Measurements from ENCODE around the gene MGMT. TPM values are rescaled to one million over a fixed set of nuclear protein-coding genes. Genes with fewer than 3 reads are reported as not detected.

The MGMT gene
- total and polyA plus RNA-seq, 2 donors (not counting 1 experiment from before 2014, with no cell fraction given) = 1.9 to 29.1 TPM

DNA sequence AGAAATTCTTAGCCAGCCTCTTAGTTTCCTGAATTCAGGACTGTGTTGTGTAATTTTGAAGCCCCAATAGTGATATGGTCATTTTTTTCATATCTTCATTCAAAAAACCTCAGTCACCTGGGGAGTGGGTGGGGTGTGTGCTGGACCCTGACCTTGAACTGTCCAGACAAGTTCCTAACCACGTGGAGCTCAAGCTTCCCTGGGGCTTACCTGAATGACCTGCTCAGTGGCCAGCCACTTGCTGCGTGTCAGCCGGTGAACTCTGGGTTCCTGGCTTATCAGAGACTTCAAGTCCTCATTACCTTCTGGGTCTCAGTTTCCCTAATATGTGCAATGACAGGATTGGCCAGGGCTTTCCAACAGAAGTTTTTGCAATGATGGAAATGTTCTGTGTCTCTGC, 27.1 kb downstream of the MGMT start:
- H3K4me1 ChIP-seq (ENCODE audit: control insufficient read depth, extremely low read depth, insufficient read depth, low read length) = no peaks in the 10 kb centered on the region
- no peaks in the 10 kb centered on the region for H3K36me3 ChIP-seq (ENCODE audit: control insufficient read depth, insufficient read depth, low read length)
- H3K79me2 ChIP-seq (ENCODE audit: control insufficient read depth, insufficient read depth, low read length) = no peaks in the 10 kb centered on the region
- H2AFZ ChIP-seq (ENCODE audit: low read length) = no peak overlapping the region
- no peaks in the 10 kb centered on the region for H3K9me3 ChIP-seq (ENCODE audit: control insufficient read depth, insufficient read depth, low read depth, low read length)
- H3K27me3 ChIP-seq (ENCODE audit: control insufficient read depth, insufficient read depth, low read length) = no peaks in the 10 kb centered on the region
- TF ChIP-seq CTCF (conservative IDR thresholded peaks at IDR 0.05 in 1 of 2, IDR thresholded peaks at IDR 0.05 in 1 of 2; ENCODE audit: low read depth in 1 of 2, low read length in 2 of 2) = no peak
- no peak for TF ChIP-seq EZH2 (IDR thresholded peaks at IDR 0.05; ENCODE audit: low read length, missing control alignments)
- no peaks in the 10 kb centered on the region for H4K20me1 ChIP-seq (ENCODE audit: control insufficient read depth, extremely low read depth, insufficient read depth, low read length)
- DNase-seq (ENCODE audit: low read depth in 2 of 2) = no peak
- no peak overlapping the region for H3K9ac ChIP-seq (ENCODE audit: insufficient read depth, low read length)
- no peak overlapping the region for H3K4me2 ChIP-seq (ENCODE audit: extremely low read depth, insufficient read depth, low read length)
- no peak overlapping the region for H3K27ac ChIP-seq (ENCODE audit: insufficient read depth, low read length)
- no peak overlapping the region for H3K4me3 ChIP-seq (replicated peaks in 1 of 4; ENCODE audit: control extremely low read depth in 1 of 4, insufficient read depth in 1 of 4, low read depth in 3 of 4, low read length in 4 of 4)

GRCh38 chr10:129494740-129495139, 27.7 kb downstream of the MGMT start:
- Histone ChIP-seq H3K36me3 (ENCODE audit: control insufficient read depth, insufficient read depth, low read length) (no peaks in the 10 kb centered on the region), H3K9ac (ENCODE audit: insufficient read depth, low read length) (no peak overlapping the region)

DNA sequence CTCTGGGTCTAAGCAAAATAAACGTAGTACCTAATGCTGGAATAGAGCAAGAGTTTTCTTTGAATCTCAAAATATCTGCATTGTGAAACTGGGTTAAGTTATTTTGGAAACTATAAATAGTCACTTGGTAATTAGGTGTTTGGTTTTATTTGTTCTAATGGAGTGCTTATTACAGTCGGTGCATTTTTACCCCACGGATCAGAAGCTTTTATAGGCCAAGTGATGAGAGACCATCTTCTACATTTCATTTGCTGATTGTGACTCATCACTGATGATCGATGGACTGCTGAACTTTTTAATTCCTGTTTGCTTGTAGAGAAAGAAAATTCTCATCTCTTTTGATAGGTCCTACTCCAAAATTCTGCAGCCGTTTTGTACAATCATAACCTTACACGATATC, 28.2 kb downstream of the MGMT start:
- no peaks in the 10 kb centered on the region for H3K4me1 ChIP-seq (ENCODE audit: control insufficient read depth, extremely low read depth, insufficient read depth, low read length)
- no peak overlapping the region for H3K4me3 ChIP-seq (replicated peaks in 1 of 4; ENCODE audit: control extremely low read depth in 1 of 4, insufficient read depth in 1 of 4, low read depth in 3 of 4, low read length in 4 of 4)
- H3K9me3 ChIP-seq (ENCODE audit: control insufficient read depth, insufficient read depth, low read depth, low read length) = no peaks in the 10 kb centered on the region
- TF ChIP-seq EZH2 (IDR thresholded peaks at IDR 0.05; ENCODE audit: low read length, missing control alignments) (no peak), CTCF (conservative IDR thresholded peaks at IDR 0.05 in 1 of 2, IDR thresholded peaks at IDR 0.05 in 1 of 2; ENCODE audit: low read depth in 1 of 2, low read length in 2 of 2) (no peak)
- H3K27ac ChIP-seq (ENCODE audit: insufficient read depth, low read length) = no peak overlapping the region
- H3K79me2 ChIP-seq (ENCODE audit: control insufficient read depth, insufficient read depth, low read length) = no peaks in the 10 kb centered on the region
- H3K9ac ChIP-seq (ENCODE audit: insufficient read depth, low read length) = no peak overlapping the region
- H3K4me2 ChIP-seq (ENCODE audit: extremely low read depth, insufficient read depth, low read length) = no peak overlapping the region
- no peak for DNase-seq (ENCODE audit: low read depth in 2 of 2)
- H2AFZ ChIP-seq (ENCODE audit: low read length) = no peak overlapping the region
- H4K20me1 ChIP-seq (ENCODE audit: control insufficient read depth, extremely low read depth, insufficient read depth, low read length) = no peaks in the 10 kb centered on the region
- H3K36me3 ChIP-seq (ENCODE audit: control insufficient read depth, insufficient read depth, low read length) = no peaks in the 10 kb centered on the region
- no peaks in the 10 kb centered on the region for H3K27me3 ChIP-seq (ENCODE audit: control insufficient read depth, insufficient read depth, low read length)

More at GRCh38 chr10:129494740-129495139, 27.7 kb downstream of the MGMT start:
- Histone ChIP-seq H3K27me3 (ENCODE audit: control insufficient read depth, insufficient read depth, low read length) (no peaks in the 10 kb centered on the region), H3K9me3 (ENCODE audit: control insufficient read depth, insufficient read depth, low read depth, low read length) (no peaks in the 10 kb centered on the region), H3K27ac (ENCODE audit: insufficient read depth, low read length) (no peak overlapping the region), H3K4me1 (ENCODE audit: control insufficient read depth, extremely low read depth, insufficient read depth, low read length) (no peaks in the 10 kb centered on the region), H3K4me3 (replicated peaks in 1 of 4; ENCODE audit: control extremely low read depth in 1 of 4, insufficient read depth in 1 of 4, low read depth in 3 of 4, low read length in 4 of 4) (no peak overlapping the region), H3K79me2 (ENCODE audit: control insufficient read depth, insufficient read depth, low read length) (no peaks in the 10 kb centered on the region), H2AFZ (ENCODE audit: low read length) (no peak overlapping the region), H4K20me1 (ENCODE audit: control insufficient read depth, extremely low read depth, insufficient read depth, low read length) (no peaks in the 10 kb centered on the region), H3K4me2 (ENCODE audit: extremely low read depth, insufficient read depth, low read length) (no peak overlapping the region)
- DNase-seq (ENCODE audit: low read depth in 2 of 2) = no peak
- TF ChIP-seq CTCF (conservative IDR thresholded peaks at IDR 0.05 in 1 of 2, IDR thresholded peaks at IDR 0.05 in 1 of 2; ENCODE audit: low read depth in 1 of 2, low read length in 2 of 2) = no peak
- no peak for TF ChIP-seq EZH2 (IDR thresholded peaks at IDR 0.05; ENCODE audit: low read length, missing control alignments)

Measured in fibroblast of lung (primary cell).